ENCODE data around the gene NKD1.

The NKD1 gene

DNA sequence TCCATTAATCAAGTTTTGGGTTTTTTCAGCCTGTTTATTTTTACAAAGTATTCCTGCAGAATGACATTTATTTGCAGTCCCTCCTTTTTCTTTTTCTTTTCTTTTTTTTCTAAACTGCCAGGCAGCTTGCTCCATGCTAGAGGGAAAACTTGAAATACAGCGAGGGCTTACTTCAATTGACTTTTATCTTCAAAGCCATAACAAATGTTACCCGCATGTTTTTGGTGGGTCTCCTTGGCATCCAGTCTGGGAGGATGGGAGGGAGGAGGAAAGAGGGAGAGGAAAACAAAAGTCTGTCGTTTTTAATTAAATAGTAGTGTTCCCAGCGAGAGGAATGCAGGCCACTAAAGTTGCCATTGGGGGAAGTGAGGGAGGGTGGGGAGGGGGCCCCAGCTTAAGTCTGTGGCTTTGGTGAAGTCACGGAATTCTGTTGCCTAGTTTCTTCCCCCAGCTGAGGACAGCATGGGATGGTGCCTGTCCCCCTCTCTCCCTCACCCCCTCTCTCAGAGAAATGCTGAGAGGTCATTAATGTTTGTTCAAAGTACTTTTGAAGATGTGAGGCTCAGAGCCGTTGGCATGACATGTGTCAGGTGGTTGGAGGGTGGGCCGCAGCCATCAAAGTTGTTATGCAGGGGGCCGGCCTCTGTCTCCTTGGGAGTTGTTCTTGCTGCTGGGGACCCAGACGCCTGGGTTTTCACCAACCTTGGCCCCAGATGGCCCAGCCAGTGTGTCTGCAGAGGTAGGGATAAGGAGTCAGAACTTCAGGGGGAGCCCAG, 2.9 kb downstream of the NKD1 start:
- H3K79me1 ChIP-seq (ENCODE audit: low read depth, low read length): no peaks in the 10 kb centered on the region
- DNase-seq (ENCODE audit: low spot score): no peak
- H3K9me3 ChIP-seq (replicated peaks in 1 of 2; ENCODE audit: control insufficient read depth in 2 of 2, insufficient read depth in 1 of 2, low read depth in 1 of 2, low read length in 2 of 2): peaks cover 0 to under 1% of the 10 kb centered on the region in 2 donors
- no peak overlapping the region for H3K18ac ChIP-seq (ENCODE audit: low read length)
- no peak overlapping the region for H4K91ac ChIP-seq (ENCODE audit: low read depth, low read length, poor library complexity)
- H3K27me3 ChIP-seq (ENCODE audit: control insufficient read depth in 3 of 3, insufficient read depth in 3 of 3, low read depth in 1 of 3, low read length in 3 of 3): peaks cover 0 to 21% (median 15%) of the 10 kb centered on the region in 3 experiments
- no peak overlapping the region for H2BK12ac ChIP-seq (ENCODE audit: low read length)
- no peak overlapping the region for H3K4ac ChIP-seq (ENCODE audit: low read length)
- H3K9ac ChIP-seq (ENCODE audit: low read depth, low read length, poor library complexity): no peak overlapping the region
- H3K4me3 ChIP-seq (ENCODE audit: low read length in 2 of 2): no peak overlapping the region
- no peak overlapping the region for H2BK15ac ChIP-seq (ENCODE audit: low read length)
- H2AFZ ChIP-seq (ENCODE audit: low read length): no peak overlapping the region
- H3K23ac ChIP-seq (ENCODE audit: low read depth, low read length, poor library complexity): no peak overlapping the region
- peak overlapping the region; percentile 0 for H3K4me2 ChIP-seq (ENCODE audit: insufficient read depth, low read length, poor library complexity, severe bottlenecking)
- H2BK120ac ChIP-seq (ENCODE audit: low read depth, low read length): no peak overlapping the region
- no peak overlapping the region for H3K27ac ChIP-seq (replicated peaks; ENCODE audit: low read length)
- H3K4me1 ChIP-seq (ENCODE audit: control insufficient read depth in 2 of 2, insufficient read depth in 1 of 2, low read depth in 1 of 2, low read length in 2 of 2): peaks cover 3 to 11% of the 10 kb centered on the region in 2 donors
- H2BK5ac ChIP-seq (ENCODE audit: low read length): no peak overlapping the region
- H3K14ac ChIP-seq (ENCODE audit: low read length): no peak overlapping the region
- no peak overlapping the region for H2AK5ac ChIP-seq (ENCODE audit: low read depth, low read length)
- no peak overlapping the region for H4K8ac ChIP-seq (ENCODE audit: low read depth, low read length)
- H3K36me3 ChIP-seq (replicated peaks in 1 of 2; ENCODE audit: control insufficient read depth in 2 of 2, insufficient read depth in 2 of 2, low read length in 2 of 2): peaks cover 0 to 13% of the 10 kb centered on the region in 2 donors
- no CpG with 5 or more reads among the region's 9 CpGs for WGBS, 2 donors (ENCODE audit: extremely low coverage in 2 of 2, insufficient read length in 2 of 2, insufficient replicate concordance in 1 of 2)

DNA sequence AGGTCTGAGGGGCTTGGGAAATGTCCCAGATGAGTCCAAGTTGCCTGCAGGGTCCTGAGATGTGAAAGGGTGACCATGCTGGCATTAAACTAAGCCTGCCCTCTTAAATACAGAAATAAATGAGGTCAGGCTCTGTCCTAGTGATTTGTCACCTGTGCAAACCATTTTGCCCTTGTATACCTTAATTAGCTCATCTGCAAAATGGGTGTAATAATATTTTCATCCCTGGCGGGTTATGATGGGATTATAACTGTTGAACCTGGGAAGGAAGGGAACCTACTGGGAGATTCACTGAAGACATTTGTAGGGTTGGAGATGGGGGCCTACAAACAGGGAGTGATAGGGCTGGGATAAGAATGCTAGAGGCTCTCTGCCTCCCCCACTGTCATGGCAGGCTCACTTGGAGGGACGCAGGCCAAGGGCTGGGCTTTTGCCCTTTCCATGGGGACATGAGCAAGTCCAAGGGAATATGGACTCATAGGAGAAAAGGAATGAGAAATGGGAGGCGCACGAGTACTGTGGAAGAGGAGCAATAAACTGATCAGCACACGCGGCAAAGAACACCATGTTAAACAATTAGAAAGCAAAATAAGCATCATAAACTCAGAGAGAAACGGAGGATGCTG, 4.4 kb downstream of the NKD1 start:
- H3K4me3 ChIP-seq (ENCODE audit: low read length in 2 of 2): no peak overlapping the region

DNA sequence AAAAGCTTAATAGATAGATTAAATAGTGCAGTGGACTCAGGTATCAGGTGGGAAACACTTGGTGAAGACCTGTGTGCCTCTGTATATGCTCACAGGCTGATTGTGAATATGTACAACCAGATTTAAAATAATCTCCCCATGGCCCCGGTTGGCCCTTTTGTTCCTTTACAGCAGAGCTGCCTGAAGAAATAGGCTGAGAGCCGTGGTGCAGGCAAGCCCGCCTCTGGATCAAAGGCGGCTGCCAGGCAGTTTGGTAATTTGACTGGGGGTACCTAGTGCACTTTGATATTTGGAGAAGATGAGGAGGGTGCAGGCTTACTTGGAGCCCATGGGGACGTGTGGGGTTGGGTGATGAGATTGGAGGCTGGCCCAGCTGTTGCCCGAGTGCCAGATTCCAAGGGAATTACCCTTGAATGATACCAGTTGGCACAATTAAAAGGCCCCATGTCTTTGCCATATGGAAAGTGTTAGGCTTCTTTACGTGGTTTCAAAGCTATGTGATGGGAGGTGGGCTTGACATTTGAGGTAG, 5.0 kb downstream of the NKD1 start:
- Histone ChIP-seq H3K4me2 (ENCODE audit: insufficient read depth, low read length, poor library complexity, severe bottlenecking) (no peak overlapping the region), H3K79me1 (ENCODE audit: low read depth, low read length) (no peaks in the 10 kb centered on the region), H3K36me3 (replicated peaks in 1 of 2; ENCODE audit: control insufficient read depth in 2 of 2, insufficient read depth in 2 of 2, low read length in 2 of 2) (peaks cover 0 to 24% of the 10 kb centered on the region in 2 donors), H2AK5ac (ENCODE audit: low read depth, low read length) (no peak overlapping the region), H3K9me3 (replicated peaks in 1 of 2; ENCODE audit: control insufficient read depth in 2 of 2, insufficient read depth in 1 of 2, low read depth in 1 of 2, low read length in 2 of 2) (peaks cover 0 to 15% of the 10 kb centered on the region in 2 donors), H2BK15ac (ENCODE audit: low read length) (no peak overlapping the region), H3K4ac (ENCODE audit: low read length) (no peak overlapping the region), H4K8ac (ENCODE audit: low read depth, low read length) (no peak overlapping the region), H2BK120ac (ENCODE audit: low read depth, low read length) (no peak overlapping the region), H3K4me1 (ENCODE audit: control insufficient read depth in 2 of 2, insufficient read depth in 1 of 2, low read depth in 1 of 2, low read length in 2 of 2) (peaks cover 3 to 11% of the 10 kb centered on the region in 2 donors), H3K14ac (ENCODE audit: low read length) (no peak overlapping the region), H3K18ac (ENCODE audit: low read length) (no peak overlapping the region), H3K9ac (ENCODE audit: low read depth, low read length, poor library complexity) (no peak overlapping the region), H3K23ac (ENCODE audit: low read depth, low read length, poor library complexity) (no peak overlapping the region), H3K27ac (replicated peaks; ENCODE audit: low read length) (no peak overlapping the region), H3K4me3 (ENCODE audit: low read length in 2 of 2) (no peak overlapping the region), H2BK12ac (ENCODE audit: low read length) (no peak overlapping the region), H2AFZ (ENCODE audit: low read length) (no peak overlapping the region), H2BK5ac (ENCODE audit: low read length) (no peak overlapping the region), H3K27me3 (ENCODE audit: control insufficient read depth in 3 of 3, insufficient read depth in 3 of 3, low read depth in 1 of 3, low read length in 3 of 3) (peaks cover 0 to 14% (median 0%) of the 10 kb centered on the region in 3 experiments), H4K91ac (ENCODE audit: low read depth, low read length, poor library complexity) (no peak overlapping the region)
- WGBS, 2 donors (ENCODE audit: extremely low coverage in 2 of 2, insufficient read length in 2 of 2, insufficient replicate concordance in 1 of 2): no CpG with 5 or more reads among the region's 7 CpGs
- no peak for DNase-seq (ENCODE audit: low spot score)

More for the DNA sequence above, 4.4 kb downstream of the NKD1 start:
- H4K91ac ChIP-seq (ENCODE audit: low read depth, low read length, poor library complexity): no peak overlapping the region
- H3K14ac ChIP-seq (ENCODE audit: low read length): no peak overlapping the region
- H3K23ac ChIP-seq (ENCODE audit: low read depth, low read length, poor library complexity): no peak overlapping the region
- H2AFZ ChIP-seq (ENCODE audit: low read length): no peak overlapping the region
- H3K27ac ChIP-seq (replicated peaks; ENCODE audit: low read length): no peak overlapping the region
- H3K9me3 ChIP-seq (replicated peaks in 1 of 2; ENCODE audit: control insufficient read depth in 2 of 2, insufficient read depth in 1 of 2, low read depth in 1 of 2, low read length in 2 of 2): peaks cover 0 to 15% of the 10 kb centered on the region in 2 donors
- H3K9ac ChIP-seq (ENCODE audit: low read depth, low read length, poor library complexity): no peak overlapping the region
- no peaks in the 10 kb centered on the region for H3K79me1 ChIP-seq (ENCODE audit: low read depth, low read length)
- H3K27me3 ChIP-seq (ENCODE audit: control insufficient read depth in 3 of 3, insufficient read depth in 3 of 3, low read depth in 1 of 3, low read length in 3 of 3): peaks cover 0 to 16% (median 0%) of the 10 kb centered on the region in 3 experiments
- no peak for DNase-seq (ENCODE audit: low spot score)
- no peak overlapping the region for H4K8ac ChIP-seq (ENCODE audit: low read depth, low read length)
- H3K4me2 ChIP-seq (ENCODE audit: insufficient read depth, low read length, poor library complexity, severe bottlenecking): no peak overlapping the region
- H2BK5ac ChIP-seq (ENCODE audit: low read length): no peak overlapping the region
- H3K4ac ChIP-seq (ENCODE audit: low read length): no peak overlapping the region
- peaks cover 3 to 11% of the 10 kb centered on the region in 2 donors for H3K4me1 ChIP-seq (ENCODE audit: control insufficient read depth in 2 of 2, insufficient read depth in 1 of 2, low read depth in 1 of 2, low read length in 2 of 2)
- H3K36me3 ChIP-seq (replicated peaks in 1 of 2; ENCODE audit: control insufficient read depth in 2 of 2, insufficient read depth in 2 of 2, low read length in 2 of 2): peaks cover 0 to 24% of the 10 kb centered on the region in 2 donors
- no peak overlapping the region for H2BK15ac ChIP-seq (ENCODE audit: low read length)
- no CpG with 5 or more reads among the region's 7 CpGs for WGBS, 2 donors (ENCODE audit: extremely low coverage in 2 of 2, insufficient read length in 2 of 2, insufficient replicate concordance in 1 of 2)
- no peak overlapping the region for H2AK5ac ChIP-seq (ENCODE audit: low read depth, low read length)
- no peak overlapping the region for H2BK120ac ChIP-seq (ENCODE audit: low read depth, low read length)
- no peak overlapping the region for H2BK12ac ChIP-seq (ENCODE audit: low read length)
- no peak overlapping the region for H3K18ac ChIP-seq (ENCODE audit: low read length)

Data from neuronal stem cell (in vitro differentiated cells).